OCI-LY7 (cell line): ENCODE measurements around the gene GRIA4.

Experiments
- EZH2phosphoT487 ChIP-seq: fragments of 200-600 bp; sonication (generic); IDR thresholded peaks from 2 replicates; pipeline ENCODE4 v1.6.1; 2018; ENCODE audit warnings: low read depth, borderline replicate concordance, mild to moderate bottlenecking, mixed run types, antibody characterized with exemption, low read length, moderate library complexity, mixed read lengths
- TF ChIP-seq, protein P1 (sequence below): fragments of 200-600 bp; sonication (generic); conservative IDR thresholded peaks from 2 replicates; pipeline ENCODE4 v1.5.1; 2014; ENCODE audit warnings: mild to moderate bottlenecking, antibody characterized with exemption, low read length, moderate library complexity, mixed read lengths

DNA sequence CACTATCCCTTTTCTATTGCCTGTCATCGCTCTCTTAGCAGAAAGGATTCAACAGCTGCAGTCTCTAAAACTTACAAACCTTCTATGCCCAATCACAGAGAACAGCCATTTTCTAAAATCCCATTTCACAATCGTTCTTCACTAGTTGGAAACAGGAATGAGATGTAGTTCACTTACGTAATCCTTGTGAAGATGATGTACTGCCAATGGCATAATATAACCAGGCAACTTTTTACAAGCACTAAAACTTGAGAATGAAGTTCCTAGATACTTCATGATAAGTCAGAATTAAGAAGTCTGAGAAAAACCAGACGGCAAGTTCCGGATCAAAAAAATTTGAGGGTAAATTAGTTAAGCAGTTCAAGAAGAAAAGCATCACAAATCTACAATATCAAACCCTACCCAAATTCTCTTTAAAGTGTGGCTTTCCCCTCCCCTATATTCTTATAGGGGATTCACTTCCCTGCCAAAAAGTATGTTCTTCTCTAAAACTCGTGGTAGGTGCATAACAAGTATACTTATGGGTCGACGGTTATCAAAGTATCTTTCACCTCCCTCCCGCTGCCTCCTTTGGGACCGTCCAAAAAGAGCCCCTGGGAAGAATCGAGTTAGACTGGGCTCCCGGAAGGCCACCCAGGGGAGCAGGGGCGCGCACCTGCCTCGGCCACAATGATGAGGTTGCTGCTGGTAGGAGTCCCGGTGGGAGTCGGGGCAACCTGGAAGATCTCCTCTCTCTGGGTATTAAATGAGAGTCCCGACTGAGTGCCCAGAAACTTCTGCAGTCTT, 411.5 kb downstream of the GRIA4 start:
- TF ChIP-seq, protein P1, sequence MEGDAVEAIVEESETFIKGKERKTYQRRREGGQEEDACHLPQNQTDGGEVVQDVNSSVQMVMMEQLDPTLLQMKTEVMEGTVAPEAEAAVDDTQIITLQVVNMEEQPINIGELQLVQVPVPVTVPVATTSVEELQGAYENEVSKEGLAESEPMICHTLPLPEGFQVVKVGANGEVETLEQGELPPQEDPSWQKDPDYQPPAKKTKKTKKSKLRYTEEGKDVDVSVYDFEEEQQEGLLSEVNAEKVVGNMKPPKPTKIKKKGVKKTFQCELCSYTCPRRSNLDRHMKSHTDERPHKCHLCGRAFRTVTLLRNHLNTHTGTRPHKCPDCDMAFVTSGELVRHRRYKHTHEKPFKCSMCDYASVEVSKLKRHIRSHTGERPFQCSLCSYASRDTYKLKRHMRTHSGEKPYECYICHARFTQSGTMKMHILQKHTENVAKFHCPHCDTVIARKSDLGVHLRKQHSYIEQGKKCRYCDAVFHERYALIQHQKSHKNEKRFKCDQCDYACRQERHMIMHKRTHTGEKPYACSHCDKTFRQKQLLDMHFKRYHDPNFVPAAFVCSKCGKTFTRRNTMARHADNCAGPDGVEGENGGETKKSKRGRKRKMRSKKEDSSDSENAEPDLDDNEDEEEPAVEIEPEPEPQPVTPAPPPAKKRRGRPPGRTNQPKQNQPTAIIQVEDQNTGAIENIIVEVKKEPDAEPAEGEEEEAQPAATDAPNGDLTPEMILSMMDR: no peak
- TF ChIP-seq EZH2phosphoT487: no peak
